ENCODE measurements around the gene ERH.

Gene ERH

GRCh38 chr14:69337984-69338383 lies 60.1 kb downstream of the ERH start:
- ChIA-PET CTCF (no interaction called here), POLR2A (interaction anchor here (1.7 kb wide), 1 partner anchor 79 kb away, joined by 3 read pairs; no protein-coding TSS in a partner anchor)

GRCh38 chr14:69335371-69335771 lies 62.7 kb downstream of the ERH start:
- TF ChIP-seq TARDBP (IDR thresholded peaks at IDR 0.05) (no peak), LEF1 (IDR thresholded peaks at IDR 0.05; ENCODE audit: borderline replicate concordance) (no peak), SUZ12 (IDR thresholded peaks at IDR 0.05) (no peak), ELF4 (IDR thresholded peaks at IDR 0.05) (no peak), FOXA1 (IDR thresholded peaks at IDR 0.05) (no peak), HDGF (IDR thresholded peaks at IDR 0.05; ENCODE audit: borderline replicate concordance) (no peak), FOXK2 (IDR thresholded peaks at IDR 0.05) (no peak), ARNT (IDR thresholded peaks at IDR 0.05) (no peak), L3MBTL2 (conservative IDR thresholded peaks at IDR 0.05) (no peak), FOXM1 (IDR thresholded peaks at IDR 0.05; ENCODE audit: borderline replicate concordance) (no peak), CTBP1 (IDR thresholded peaks at IDR 0.05; ENCODE audit: borderline replicate concordance) (no peak), SP1 (IDR thresholded peaks at IDR 0.05) (no peak), NFRKB (IDR thresholded peaks at IDR 0.05) (no peak)
- TF ChIP-seq, protein P1, sequence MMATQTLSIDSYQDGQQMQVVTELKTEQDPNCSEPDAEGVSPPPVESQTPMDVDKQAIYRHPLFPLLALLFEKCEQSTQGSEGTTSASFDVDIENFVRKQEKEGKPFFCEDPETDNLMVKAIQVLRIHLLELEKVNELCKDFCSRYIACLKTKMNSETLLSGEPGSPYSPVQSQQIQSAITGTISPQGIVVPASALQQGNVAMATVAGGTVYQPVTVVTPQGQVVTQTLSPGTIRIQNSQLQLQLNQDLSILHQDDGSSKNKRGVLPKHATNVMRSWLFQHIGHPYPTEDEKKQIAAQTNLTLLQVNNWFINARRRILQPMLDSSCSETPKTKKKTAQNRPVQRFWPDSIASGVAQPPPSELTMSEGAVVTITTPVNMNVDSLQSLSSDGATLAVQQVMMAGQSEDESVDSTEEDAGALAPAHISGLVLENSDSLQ (IDR thresholded peaks at IDR 0.05): no peak
- ChIA-PET CTCF (interaction anchor here (2.0 kb wide), 1 partner anchor 12 kb away, joined by 6 read pairs; no protein-coding TSS in a partner anchor), POLR2A (no interaction called here)
- DNase-seq (ENCODE audit: extremely low spot score): no peak

More at GRCh38 chr14:69337984-69338383, 60.1 kb downstream of the ERH start:
- no peak for DNase-seq (ENCODE audit: extremely low spot score)
- TF ChIP-seq FOXK2 (IDR thresholded peaks at IDR 0.05): no peak
- TF ChIP-seq ARNT (IDR thresholded peaks at IDR 0.05): no peak
- TF ChIP-seq TARDBP (IDR thresholded peaks at IDR 0.05): no peak
- no peak for TF ChIP-seq SP1 (IDR thresholded peaks at IDR 0.05)
- no peak for TF ChIP-seq HDGF (IDR thresholded peaks at IDR 0.05; ENCODE audit: borderline replicate concordance)
- TF ChIP-seq, protein P1 (IDR thresholded peaks at IDR 0.05): no peak
- no peak for TF ChIP-seq ELF4 (IDR thresholded peaks at IDR 0.05)
- no peak for TF ChIP-seq FOXA1 (IDR thresholded peaks at IDR 0.05)
- TF ChIP-seq FOXM1 (IDR thresholded peaks at IDR 0.05; ENCODE audit: borderline replicate concordance): no peak
- TF ChIP-seq SUZ12 (IDR thresholded peaks at IDR 0.05): no peak
- TF ChIP-seq L3MBTL2 (conservative IDR thresholded peaks at IDR 0.05): no peak
- no peak for TF ChIP-seq CTBP1 (IDR thresholded peaks at IDR 0.05; ENCODE audit: borderline replicate concordance)

- TF ChIP-seq ELF4 (IDR thresholded peaks at IDR 0.05) (no peak), BHLHE40 (IDR thresholded peaks at IDR 0.05; ENCODE audit: borderline replicate concordance) (no peak), HDGF (IDR thresholded peaks at IDR 0.05; ENCODE audit: borderline replicate concordance) (no peak)
- ChIA-PET POLR2A (no interaction called here), CTCF (interaction anchor here (2.0 kb wide), 1 partner anchor 12 kb away, joined by 6 read pairs; no protein-coding TSS in a partner anchor)
- no peak for DNase-seq (ENCODE audit: extremely low spot score)
Observed at GRCh38 chr14:69334576-69334975, 63.5 kb downstream of the ERH start.

DNA sequence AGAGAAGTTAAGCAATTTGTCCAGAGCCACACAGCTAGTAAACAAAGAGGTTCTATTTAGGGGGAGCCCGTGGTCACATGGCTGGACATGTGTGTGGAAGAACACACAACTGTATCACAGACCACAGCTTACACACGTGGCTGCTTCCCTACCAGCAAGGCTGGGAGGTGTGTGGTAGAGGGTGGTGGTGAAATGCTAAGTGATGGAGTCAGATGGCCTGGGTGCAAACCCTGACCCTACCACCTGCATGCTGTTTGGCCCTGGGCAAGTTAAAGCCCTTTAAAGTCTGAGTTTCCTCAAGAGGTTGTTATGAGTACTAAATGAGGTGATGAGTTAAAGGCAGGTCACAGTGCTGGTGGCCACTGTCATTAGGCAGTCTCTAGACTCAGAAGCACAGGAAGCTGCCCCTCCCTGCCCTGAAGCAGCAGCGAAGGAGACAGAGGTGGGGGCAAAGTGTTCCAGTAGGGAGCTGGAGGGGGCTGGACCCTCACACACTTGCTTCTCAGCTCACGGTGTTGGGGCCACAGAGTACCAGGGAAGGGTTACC lies 64.2 kb downstream of the ERH start:
- DNase-seq (ENCODE audit: extremely low spot score): no peak
- ChIA-PET CTCF (interaction anchor here (2.0 kb wide), 1 partner anchor 13 kb away, joined by 6 read pairs; no protein-coding TSS in a partner anchor), POLR2A (no interaction called here)
- TF ChIP-seq NFRKB (IDR thresholded peaks at IDR 0.05) (no peak), FOXA1 (IDR thresholded peaks at IDR 0.05) (no peak), L3MBTL2 (conservative IDR thresholded peaks at IDR 0.05) (no peak), FOXK2 (IDR thresholded peaks at IDR 0.05) (no peak), CTBP1 (IDR thresholded peaks at IDR 0.05; ENCODE audit: borderline replicate concordance) (no peak), SP1 (IDR thresholded peaks at IDR 0.05) (no peak), ARNT (IDR thresholded peaks at IDR 0.05) (no peak), ZNF384 (IDR thresholded peaks at IDR 0.05) (no peak), LEF1 (IDR thresholded peaks at IDR 0.05; ENCODE audit: borderline replicate concordance) (no peak), BHLHE40 (IDR thresholded peaks at IDR 0.05; ENCODE audit: borderline replicate concordance) (no peak), FOXM1 (IDR thresholded peaks at IDR 0.05; ENCODE audit: borderline replicate concordance) (no peak), SUZ12 (IDR thresholded peaks at IDR 0.05) (no peak), ELF4 (IDR thresholded peaks at IDR 0.05) (no peak), HDGF (IDR thresholded peaks at IDR 0.05; ENCODE audit: borderline replicate concordance) (no peak), TARDBP (IDR thresholded peaks at IDR 0.05) (no peak)
- TF ChIP-seq, protein P1 (IDR thresholded peaks at IDR 0.05): no peak

- ChIA-PET CTCF (interaction anchor here (0.8 kb wide), 1 partner anchor 14 kb away, joined by 3 read pairs; no protein-coding TSS in a partner anchor), POLR2A (no interaction called here)
- TF ChIP-seq HDGF (IDR thresholded peaks at IDR 0.05; ENCODE audit: borderline replicate concordance): no peak
- DNase-seq (ENCODE audit: extremely low spot score): no peak
Observed at GRCh38 chr14:69332782-69333395, 65.2 kb downstream of the ERH start.

DNA sequence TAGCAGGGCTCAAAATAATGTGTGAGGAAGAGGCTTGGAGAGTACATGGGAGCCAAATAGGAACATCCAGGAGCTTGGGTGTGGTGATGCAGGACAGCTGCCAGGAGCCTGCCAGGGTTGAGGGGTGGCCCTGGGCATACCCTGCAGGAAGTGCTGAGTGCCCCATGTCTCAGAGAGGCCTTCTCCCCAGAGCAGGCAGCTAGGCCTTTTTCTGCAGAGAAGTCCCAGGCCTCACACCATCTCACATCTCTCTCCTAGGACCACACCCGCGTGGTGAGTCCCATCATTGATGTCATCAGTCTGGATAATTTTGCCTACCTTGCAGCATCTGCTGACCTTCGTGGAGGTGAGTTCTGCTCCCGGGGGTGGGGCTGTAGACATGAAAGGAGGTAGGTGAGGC lies 66.9 kb downstream of the ERH start:
- ChIA-PET POLR2A (interaction anchor here (1.0 kb wide), 1 partner anchor 10 kb away, joined by 3 read pairs; no protein-coding TSS in a partner anchor), CTCF (interaction anchor here (1.1 kb wide), 1 partner anchor 13 kb away, joined by 3 read pairs; no protein-coding TSS in a partner anchor)
- DNase-seq (ENCODE audit: extremely low spot score): no peak
- TF ChIP-seq HDGF (IDR thresholded peaks at IDR 0.05; ENCODE audit: borderline replicate concordance): no peak
- TF ChIP-seq L3MBTL2 (conservative IDR thresholded peaks at IDR 0.05): no peak
- TF ChIP-seq LEF1 (IDR thresholded peaks at IDR 0.05; ENCODE audit: borderline replicate concordance): no peak
- TF ChIP-seq FOXA1 (IDR thresholded peaks at IDR 0.05): no peak
- TF ChIP-seq SP1 (IDR thresholded peaks at IDR 0.05): no peak
- TF ChIP-seq FOXK2 (IDR thresholded peaks at IDR 0.05): no peak
- TF ChIP-seq, protein P1 (IDR thresholded peaks at IDR 0.05): no peak
- no peak for TF ChIP-seq CTBP1 (IDR thresholded peaks at IDR 0.05; ENCODE audit: borderline replicate concordance)
- TF ChIP-seq BHLHE40 (IDR thresholded peaks at IDR 0.05; ENCODE audit: borderline replicate concordance): no peak
- TF ChIP-seq SUZ12 (IDR thresholded peaks at IDR 0.05): no peak

Data from HEK293T (cell line).